Measurements from ENCODE around the gene KRT7.

The KRT7 gene

GRCh38 chr12:52243856-52244614, 11.0 kb downstream of the KRT7 start:
- H3K36me3 ChIP-seq (ENCODE audit: control insufficient read depth in 1 of 2, insufficient read depth in 2 of 2, low read length in 2 of 2) = no peaks in the 10 kb centered on the region
- no peaks in the 10 kb centered on the region for H3K9me3 ChIP-seq (ENCODE audit: control insufficient read depth in 1 of 2, low read length in 2 of 2)
- peak overlapping the region; percentile 23 for H3K27ac ChIP-seq (ENCODE audit: low read length)
- H3K4me3 ChIP-seq (ENCODE audit: low read depth in 1 of 2, low read length in 2 of 2) = no peak overlapping the region
- peaks cover under 1% of the 10 kb centered on the region for H3K27me3 ChIP-seq (ENCODE audit: low read depth, low read length)
- H3K4me1 ChIP-seq (ENCODE audit: control insufficient read depth in 1 of 2, insufficient read depth in 2 of 2, low read length in 2 of 2) = peaks cover 12 to 16% of the 10 kb centered on the region in 2 donors

- H3K36me3 ChIP-seq (ENCODE audit: control insufficient read depth in 1 of 2, insufficient read depth in 2 of 2, low read length in 2 of 2) = no peaks in the 10 kb centered on the region
- peaks cover 12 to 16% of the 10 kb centered on the region in 2 donors for H3K4me1 ChIP-seq (ENCODE audit: control insufficient read depth in 1 of 2, insufficient read depth in 2 of 2, low read length in 2 of 2)
- H3K27ac ChIP-seq (ENCODE audit: low read length) = peak overlapping the region; percentile 23
- no peak overlapping the region for H3K4me3 ChIP-seq (ENCODE audit: low read depth in 1 of 2, low read length in 2 of 2)
- H3K27me3 ChIP-seq (ENCODE audit: low read depth, low read length) = peaks cover 6% of the 10 kb centered on the region
- no peaks in the 10 kb centered on the region for H3K9me3 ChIP-seq (ENCODE audit: control insufficient read depth in 1 of 2, low read length in 2 of 2)
These were observed 11.6 kb downstream of the KRT7 start for GRCh38 chr12:52244615-52244994.

GRCh38 chr12:52245259-52245961, 12.4 kb downstream of the KRT7 start:
- Histone ChIP-seq H3K36me3 (ENCODE audit: control insufficient read depth in 1 of 2, insufficient read depth in 2 of 2, low read length in 2 of 2) (no peaks in the 10 kb centered on the region), H3K4me3 (ENCODE audit: low read depth in 1 of 2, low read length in 2 of 2) (no peak overlapping the region), H3K9me3 (ENCODE audit: control insufficient read depth in 1 of 2, low read length in 2 of 2) (no peaks in the 10 kb centered on the region), H3K27ac (ENCODE audit: low read length) (no peak overlapping the region), H3K4me1 (ENCODE audit: control insufficient read depth in 1 of 2, insufficient read depth in 2 of 2, low read length in 2 of 2) (peaks cover 12 to 16% of the 10 kb centered on the region in 2 donors), H3K27me3 (ENCODE audit: low read depth, low read length) (peaks cover 9% of the 10 kb centered on the region)

DNA sequence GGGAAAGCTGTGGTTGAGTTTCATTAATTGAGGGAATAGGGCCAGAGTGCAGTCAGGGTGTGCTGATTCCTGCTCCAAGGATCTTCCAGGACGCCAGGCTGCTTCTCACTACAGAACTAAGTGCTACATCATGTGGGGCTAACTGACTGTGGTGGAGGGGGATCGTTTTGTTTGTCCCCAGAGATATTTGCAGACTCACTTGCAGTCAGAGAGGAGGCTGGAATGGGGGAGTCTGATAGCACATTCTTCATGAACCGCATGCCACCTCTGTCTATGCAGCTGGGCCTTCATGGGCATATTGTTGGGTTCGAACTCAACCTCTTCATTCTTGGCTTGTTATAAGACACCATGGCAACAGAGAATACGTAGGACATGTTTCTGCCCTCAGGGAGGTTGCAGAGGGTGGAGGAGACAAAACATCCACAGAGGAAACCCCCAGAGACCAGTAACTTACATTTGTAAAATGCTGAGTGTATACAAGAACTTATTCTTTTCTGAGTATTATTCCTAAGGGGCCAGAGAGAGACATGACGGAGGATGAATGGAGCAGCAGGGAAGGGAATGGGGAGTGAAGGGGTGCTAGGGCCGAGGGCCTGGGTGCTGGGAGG, 13.0 kb downstream of the KRT7 start:
- H3K4me1 ChIP-seq (ENCODE audit: control insufficient read depth in 1 of 2, insufficient read depth in 2 of 2, low read length in 2 of 2) = peaks cover 12 to 16% of the 10 kb centered on the region in 2 donors
- no peaks in the 10 kb centered on the region for H3K36me3 ChIP-seq (ENCODE audit: control insufficient read depth in 1 of 2, insufficient read depth in 2 of 2, low read length in 2 of 2)
- no peak overlapping the region for H3K27ac ChIP-seq (ENCODE audit: low read length)
- H3K9me3 ChIP-seq (ENCODE audit: control insufficient read depth in 1 of 2, low read length in 2 of 2) = no peaks in the 10 kb centered on the region
- H3K27me3 ChIP-seq (ENCODE audit: low read depth, low read length) = peaks cover 9% of the 10 kb centered on the region
- H3K4me3 ChIP-seq (ENCODE audit: low read depth in 1 of 2, low read length in 2 of 2) = no peak overlapping the region

GRCh38 chr12:52246720-52247621, 13.9 kb downstream of the KRT7 start:
- no peak overlapping the region for H3K27ac ChIP-seq (ENCODE audit: low read length)
- H3K4me1 ChIP-seq (ENCODE audit: control insufficient read depth in 1 of 2, insufficient read depth in 2 of 2, low read length in 2 of 2) = peaks cover 12 to 16% of the 10 kb centered on the region in 2 donors
- H3K4me3 ChIP-seq (ENCODE audit: low read depth in 1 of 2, low read length in 2 of 2) = no peak overlapping the region

GRCh38 chr12:52247622-52248540, 14.8 kb downstream of the KRT7 start:
- H3K36me3 ChIP-seq (ENCODE audit: control insufficient read depth in 1 of 2, insufficient read depth in 2 of 2, low read length in 2 of 2) = no peaks in the 10 kb centered on the region
- no peak overlapping the region for H3K27ac ChIP-seq (ENCODE audit: low read length)
- no peaks in the 10 kb centered on the region for H3K9me3 ChIP-seq (ENCODE audit: control insufficient read depth in 1 of 2, low read length in 2 of 2)
- H3K27me3 ChIP-seq (ENCODE audit: low read depth, low read length) = peaks cover 9% of the 10 kb centered on the region
- no peak overlapping the region for H3K4me3 ChIP-seq (ENCODE audit: low read depth in 1 of 2, low read length in 2 of 2)
- peaks cover 12 to 16% of the 10 kb centered on the region in 2 donors for H3K4me1 ChIP-seq (ENCODE audit: control insufficient read depth in 1 of 2, insufficient read depth in 2 of 2, low read length in 2 of 2)

More at GRCh38 chr12:52246720-52247621, 13.9 kb downstream of the KRT7 start:
- no peaks in the 10 kb centered on the region for H3K36me3 ChIP-seq (ENCODE audit: control insufficient read depth in 1 of 2, insufficient read depth in 2 of 2, low read length in 2 of 2)
- peaks cover 9% of the 10 kb centered on the region for H3K27me3 ChIP-seq (ENCODE audit: low read depth, low read length)
- H3K9me3 ChIP-seq (ENCODE audit: control insufficient read depth in 1 of 2, low read length in 2 of 2) = no peaks in the 10 kb centered on the region

DNA sequence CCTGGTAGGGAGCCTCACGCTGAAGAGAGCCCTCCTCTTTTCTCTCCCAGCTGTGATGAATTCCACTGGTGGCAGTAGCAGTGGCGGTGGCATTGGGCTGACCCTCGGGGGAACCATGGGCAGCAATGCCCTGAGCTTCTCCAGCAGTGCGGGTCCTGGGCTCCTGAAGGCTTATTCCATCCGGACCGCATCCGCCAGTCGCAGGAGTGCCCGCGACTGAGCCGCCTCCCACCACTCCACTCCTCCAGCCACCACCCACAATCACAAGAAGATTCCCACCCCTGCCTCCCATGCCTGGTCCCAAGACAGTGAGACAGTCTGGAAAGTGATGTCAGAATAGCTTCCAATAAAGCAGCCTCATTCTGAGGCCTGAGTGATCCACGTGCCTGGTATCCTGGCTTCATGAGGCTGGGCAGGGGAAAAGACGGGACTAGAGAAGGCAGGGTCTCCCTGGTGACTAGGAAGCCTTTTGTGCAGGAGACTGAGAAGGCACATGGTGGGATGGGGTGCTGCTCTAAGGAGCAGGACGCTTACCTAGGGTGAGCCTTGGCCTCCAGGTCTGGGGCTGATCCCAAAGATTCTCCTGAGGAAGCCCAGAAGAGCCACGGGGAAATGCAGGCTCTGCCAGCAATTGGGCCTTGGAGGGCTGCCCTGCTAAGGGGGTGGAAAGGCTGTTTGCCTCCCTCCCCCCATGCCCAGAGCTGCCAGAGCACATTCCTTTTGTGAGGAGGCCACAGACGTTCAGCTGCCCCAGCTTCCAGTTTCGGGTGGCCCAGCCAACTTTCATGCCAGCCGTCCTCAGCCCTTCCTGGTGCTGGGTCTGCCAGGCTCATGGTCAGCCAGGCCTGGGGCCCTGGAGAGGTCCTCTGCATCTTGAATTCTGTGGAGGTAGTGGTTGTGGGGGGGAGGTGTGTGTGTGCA, 15.8 kb downstream of the KRT7 start:
- no peaks in the 10 kb centered on the region for H3K9me3 ChIP-seq (ENCODE audit: control insufficient read depth in 1 of 2, low read length in 2 of 2)
- H3K36me3 ChIP-seq (ENCODE audit: control insufficient read depth in 1 of 2, insufficient read depth in 2 of 2, low read length in 2 of 2) = no peaks in the 10 kb centered on the region
- peaks cover 6 to 10% of the 10 kb centered on the region in 2 donors for H3K4me1 ChIP-seq (ENCODE audit: control insufficient read depth in 1 of 2, insufficient read depth in 2 of 2, low read length in 2 of 2)
- H3K27ac ChIP-seq (ENCODE audit: low read length) = no peak overlapping the region
- H3K27me3 ChIP-seq (ENCODE audit: low read depth, low read length) = peaks cover 9% of the 10 kb centered on the region
- H3K4me3 ChIP-seq (ENCODE audit: low read depth in 1 of 2, low read length in 2 of 2) = no peak overlapping the region

- no peak overlapping the region for H3K27ac ChIP-seq (ENCODE audit: low read length)
- peaks cover 9% of the 10 kb centered on the region for H3K27me3 ChIP-seq (ENCODE audit: low read depth, low read length)
- no peaks in the 10 kb centered on the region for H3K9me3 ChIP-seq (ENCODE audit: control insufficient read depth in 1 of 2, low read length in 2 of 2)
- no peak overlapping the region for H3K4me3 ChIP-seq (ENCODE audit: low read depth in 1 of 2, low read length in 2 of 2)
- peaks cover 0 to 2% of the 10 kb centered on the region in 2 donors for H3K4me1 ChIP-seq (ENCODE audit: control insufficient read depth in 1 of 2, insufficient read depth in 2 of 2, low read length in 2 of 2)
- H3K36me3 ChIP-seq (ENCODE audit: control insufficient read depth in 1 of 2, insufficient read depth in 2 of 2, low read length in 2 of 2) = no peaks in the 10 kb centered on the region
These were observed 16.5 kb downstream of the KRT7 start for GRCh38 chr12:52249511-52250047.

DNA sequence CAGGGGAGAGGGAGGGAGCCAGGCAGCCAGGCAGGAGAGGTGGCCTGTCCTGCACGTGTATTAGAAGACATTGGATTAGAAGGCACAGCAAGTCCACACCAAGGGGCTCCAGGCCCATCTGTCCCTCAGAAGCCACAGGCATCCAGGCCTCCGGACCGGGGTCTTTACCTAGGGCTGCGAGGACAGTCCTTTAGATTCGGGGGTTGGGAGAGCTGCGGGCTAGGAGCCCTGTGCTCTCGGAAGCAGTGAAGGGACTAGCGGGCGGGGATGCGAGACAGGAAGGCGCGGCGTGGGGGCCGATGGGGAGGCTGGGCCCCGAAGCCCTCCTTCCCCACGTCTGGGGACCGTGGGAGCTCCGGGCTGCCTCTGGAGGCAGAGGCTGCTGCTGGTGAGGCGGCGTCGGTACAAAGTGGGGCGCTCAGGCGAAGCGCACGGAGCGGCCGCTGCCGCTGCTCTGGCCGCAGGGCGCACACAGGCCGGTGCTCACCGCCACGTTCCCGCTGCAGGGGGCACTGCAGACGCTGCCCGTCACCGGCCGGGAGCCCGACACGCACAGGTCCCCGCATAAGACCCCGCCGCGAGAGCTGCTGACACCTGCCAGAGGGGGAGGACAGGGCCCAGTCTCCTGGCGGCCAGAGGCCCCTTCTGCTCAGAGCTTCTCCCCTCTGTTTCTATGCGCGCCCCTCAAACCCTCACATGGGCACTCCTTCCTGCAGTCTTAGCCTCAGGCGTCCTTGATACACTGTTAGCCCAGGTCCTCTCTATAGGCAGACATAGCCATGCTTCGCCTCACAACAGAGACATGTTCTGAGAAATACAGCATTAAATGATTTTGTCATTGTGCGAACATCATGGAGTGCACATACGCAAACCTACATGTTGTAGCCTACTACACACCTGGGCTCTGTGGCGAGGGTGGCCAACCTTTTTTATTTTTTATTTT, 17.3 kb downstream of the KRT7 start:
- Histone ChIP-seq H3K4me3 (ENCODE audit: low read depth in 1 of 2, low read length in 2 of 2) (no peak overlapping the region), H3K27ac (ENCODE audit: low read length) (no peak overlapping the region), H3K9me3 (ENCODE audit: control insufficient read depth in 1 of 2, low read length in 2 of 2) (no peaks in the 10 kb centered on the region), H3K4me1 (ENCODE audit: control insufficient read depth in 1 of 2, insufficient read depth in 2 of 2, low read length in 2 of 2) (no peaks in the 10 kb centered on the region), H3K27me3 (ENCODE audit: low read depth, low read length) (peaks cover 9% of the 10 kb centered on the region), H3K36me3 (ENCODE audit: control insufficient read depth in 1 of 2, insufficient read depth in 2 of 2, low read length in 2 of 2) (no peaks in the 10 kb centered on the region)
